Measurements from ENCODE around the gene SPATA24.

Gene SPATA24

GRCh38 chr5:139383275-139383992 lies 20.5 kb downstream of the SPATA24 start, which contains the start of gene SLC23A1:
Gene SLC23A1, minus strand, starts transcription at chr5:139383297. Its CDS starts 44 bp downstream, at chr5:139383253.
- no peak within 1 kb of the TSS for H3K4me3 Mint-ChIP-seq
- peaks cover 28% of the 10 kb centered on the region for H3K4me1 Mint-ChIP-seq
- no peaks in the 10 kb centered on the region for H3K9me3 Mint-ChIP-seq
- H3K36me3 Mint-ChIP-seq, result no peaks in the 10 kb centered on the region
- no peaks in the 10 kb centered on the region for H3K27me3 Mint-ChIP-seq
- H3K27ac Mint-ChIP-seq, result no peak within 1 kb of the TSS

GRCh38 chr5:139382807-139383206 lies 21.1 kb downstream of the SPATA24 start:
- no peaks in the 10 kb centered on the region for H3K27me3 Mint-ChIP-seq
- H3K4me1 Mint-ChIP-seq, result peaks cover 28% of the 10 kb centered on the region
- no peaks in the 10 kb centered on the region for H3K9me3 Mint-ChIP-seq
- no peaks in the 10 kb centered on the region for H3K36me3 Mint-ChIP-seq
- no peak overlapping the region for H3K27ac Mint-ChIP-seq
- no peak overlapping the region for H3K4me3 Mint-ChIP-seq

- no peak overlapping the region for H3K27ac Mint-ChIP-seq
- H3K4me3 Mint-ChIP-seq, result no peak overlapping the region
- peaks cover 28% of the 10 kb centered on the region for H3K4me1 Mint-ChIP-seq
- H3K9me3 Mint-ChIP-seq, result no peaks in the 10 kb centered on the region
- no peaks in the 10 kb centered on the region for H3K36me3 Mint-ChIP-seq
- H3K27me3 Mint-ChIP-seq, result no peaks in the 10 kb centered on the region
These were observed 21.8 kb downstream of the SPATA24 start for GRCh38 chr5:139381837-139382761.

GRCh38 chr5:139379626-139380449 lies 24.1 kb downstream of the SPATA24 start:
- no peak overlapping the region for H3K4me3 Mint-ChIP-seq
- peaks cover 12% of the 10 kb centered on the region for H3K4me1 Mint-ChIP-seq
- no peak overlapping the region for H3K27ac Mint-ChIP-seq
- no peaks in the 10 kb centered on the region for H3K36me3 Mint-ChIP-seq
- H3K9me3 Mint-ChIP-seq, result no peaks in the 10 kb centered on the region
- H3K27me3 Mint-ChIP-seq, result no peaks in the 10 kb centered on the region

GRCh38 chr5:139378941-139379361 lies 24.9 kb downstream of the SPATA24 start:
- Mint-ChIP-seq H3K27ac (no peak overlapping the region), H3K4me1 (peaks cover 6% of the 10 kb centered on the region), H3K9me3 (no peaks in the 10 kb centered on the region), H3K4me3 (no peak overlapping the region), H3K36me3 (no peaks in the 10 kb centered on the region), H3K27me3 (no peaks in the 10 kb centered on the region)

- Mint-ChIP-seq H3K27me3 (no peaks in the 10 kb centered on the region), H3K36me3 (no peaks in the 10 kb centered on the region), H3K4me1 (peaks cover under 1% of the 10 kb centered on the region), H3K27ac (no peak overlapping the region), H3K9me3 (no peaks in the 10 kb centered on the region), H3K4me3 (no peak overlapping the region)
These were observed 25.6 kb downstream of the SPATA24 start for GRCh38 chr5:139378101-139378825.

- Mint-ChIP-seq H3K27ac (no peak overlapping the region), H3K36me3 (peaks cover 1% of the 10 kb centered on the region), H3K4me1 (no peaks in the 10 kb centered on the region), H3K9me3 (no peaks in the 10 kb centered on the region), H3K27me3 (no peaks in the 10 kb centered on the region), H3K4me3 (no peak overlapping the region)
These were observed 26.7 kb downstream of the SPATA24 start for GRCh38 chr5:139377226-139377625.

GRCh38 chr5:139376364-139376763 lies 27.5 kb downstream of the SPATA24 start:
- no peaks in the 10 kb centered on the region for H3K27me3 Mint-ChIP-seq

GRCh38 chr5:139374909-139375308 lies 29.0 kb downstream of the SPATA24 start:
- H3K36me3 Mint-ChIP-seq, result peaks cover 1% of the 10 kb centered on the region
- no peaks in the 10 kb centered on the region for H3K27me3 Mint-ChIP-seq
- no peak overlapping the region for H3K27ac Mint-ChIP-seq
- no peak overlapping the region for H3K4me3 Mint-ChIP-seq
- H3K9me3 Mint-ChIP-seq, result no peaks in the 10 kb centered on the region
- H3K4me1 Mint-ChIP-seq, result no peaks in the 10 kb centered on the region

More at GRCh38 chr5:139376364-139376763, 27.5 kb downstream of the SPATA24 start:
- no peaks in the 10 kb centered on the region for H3K4me1 Mint-ChIP-seq
- H3K27ac Mint-ChIP-seq, result no peak overlapping the region
- no peak overlapping the region for H3K4me3 Mint-ChIP-seq
- no peaks in the 10 kb centered on the region for H3K9me3 Mint-ChIP-seq
- H3K36me3 Mint-ChIP-seq, result peaks cover 1% of the 10 kb centered on the region

GRCh38 chr5:139371482-139372435 lies 32.1 kb downstream of the SPATA24 start:
- Mint-ChIP-seq H3K9me3 (no peaks in the 10 kb centered on the region), H3K27me3 (no peaks in the 10 kb centered on the region), H3K36me3 (peaks cover 3% of the 10 kb centered on the region), H3K27ac (no peak overlapping the region), H3K4me1 (no peaks in the 10 kb centered on the region), H3K4me3 (no peak overlapping the region)

- Mint-ChIP-seq H3K27me3 (no peaks in the 10 kb centered on the region), H3K27ac (no peak overlapping the region), H3K36me3 (peaks cover 5% of the 10 kb centered on the region), H3K9me3 (no peaks in the 10 kb centered on the region), H3K4me1 (no peaks in the 10 kb centered on the region), H3K4me3 (no peak overlapping the region)
These were observed 34.7 kb downstream of the SPATA24 start for GRCh38 chr5:139369181-139369580.

- Mint-ChIP-seq H3K4me3 (no peak overlapping the region), H3K4me1 (no peaks in the 10 kb centered on the region), H3K36me3 (peaks cover 7% of the 10 kb centered on the region), H3K27me3 (no peaks in the 10 kb centered on the region), H3K27ac (peak overlapping the region; percentile 66), H3K9me3 (no peaks in the 10 kb centered on the region)
These were observed 35.3 kb downstream of the SPATA24 start for GRCh38 chr5:139368613-139369012.

GRCh38 chr5:139364466-139364865 lies 39.4 kb downstream of the SPATA24 start:
- no peaks in the 10 kb centered on the region for H3K9me3 Mint-ChIP-seq
- H3K4me1 Mint-ChIP-seq, result peaks cover 15% of the 10 kb centered on the region
- H3K4me3 Mint-ChIP-seq, result no peak overlapping the region
- no peaks in the 10 kb centered on the region for H3K27me3 Mint-ChIP-seq
- H3K36me3 Mint-ChIP-seq, result peaks cover 6% of the 10 kb centered on the region
- H3K27ac Mint-ChIP-seq, result no peak overlapping the region

- no peaks in the 10 kb centered on the region for H3K27me3 Mint-ChIP-seq
- H3K9me3 Mint-ChIP-seq, result no peaks in the 10 kb centered on the region
- H3K4me3 Mint-ChIP-seq, result no peak overlapping the region
- peaks cover 6% of the 10 kb centered on the region for H3K36me3 Mint-ChIP-seq
- peaks cover 16% of the 10 kb centered on the region for H3K4me1 Mint-ChIP-seq
- no peak overlapping the region for H3K27ac Mint-ChIP-seq
These were observed 40.0 kb downstream of the SPATA24 start for GRCh38 chr5:139363937-139364336.
